GM18520 (cell line): ENCODE results near the gene NAXE.

Experiments
- ATAC-seq: cut with Tn5 transposase; IDR thresholded peaks from one replicate; pipeline ENCODE4 v1.9.1; 2021; ENCODE audit not compliant: unreplicated experiment

The NAXE gene

GRCh38 chr1:156643049-156643777 is 51.6 kb downstream of the NAXE start:
- ATAC-seq, result no peak

DNA sequence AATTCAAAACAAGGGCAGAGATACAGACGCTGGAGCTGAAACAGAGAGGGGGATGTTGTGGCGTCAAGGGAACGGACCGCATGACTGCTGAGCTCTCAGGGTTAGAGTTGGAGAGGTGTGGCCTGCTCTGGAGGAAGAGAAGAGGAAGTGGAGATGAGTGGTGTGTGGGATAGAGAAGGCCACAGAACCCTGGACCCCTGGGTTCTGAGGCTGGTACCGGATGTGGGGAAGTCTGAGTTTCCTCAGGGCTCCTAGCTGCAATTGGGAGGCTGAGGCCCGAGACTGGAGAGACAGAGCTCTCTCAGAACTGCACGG is 52.2 kb downstream of the NAXE start:
- no peak for ATAC-seq
